ENCODE results near the gene SEMA5B.

Gene SEMA5B

DNA sequence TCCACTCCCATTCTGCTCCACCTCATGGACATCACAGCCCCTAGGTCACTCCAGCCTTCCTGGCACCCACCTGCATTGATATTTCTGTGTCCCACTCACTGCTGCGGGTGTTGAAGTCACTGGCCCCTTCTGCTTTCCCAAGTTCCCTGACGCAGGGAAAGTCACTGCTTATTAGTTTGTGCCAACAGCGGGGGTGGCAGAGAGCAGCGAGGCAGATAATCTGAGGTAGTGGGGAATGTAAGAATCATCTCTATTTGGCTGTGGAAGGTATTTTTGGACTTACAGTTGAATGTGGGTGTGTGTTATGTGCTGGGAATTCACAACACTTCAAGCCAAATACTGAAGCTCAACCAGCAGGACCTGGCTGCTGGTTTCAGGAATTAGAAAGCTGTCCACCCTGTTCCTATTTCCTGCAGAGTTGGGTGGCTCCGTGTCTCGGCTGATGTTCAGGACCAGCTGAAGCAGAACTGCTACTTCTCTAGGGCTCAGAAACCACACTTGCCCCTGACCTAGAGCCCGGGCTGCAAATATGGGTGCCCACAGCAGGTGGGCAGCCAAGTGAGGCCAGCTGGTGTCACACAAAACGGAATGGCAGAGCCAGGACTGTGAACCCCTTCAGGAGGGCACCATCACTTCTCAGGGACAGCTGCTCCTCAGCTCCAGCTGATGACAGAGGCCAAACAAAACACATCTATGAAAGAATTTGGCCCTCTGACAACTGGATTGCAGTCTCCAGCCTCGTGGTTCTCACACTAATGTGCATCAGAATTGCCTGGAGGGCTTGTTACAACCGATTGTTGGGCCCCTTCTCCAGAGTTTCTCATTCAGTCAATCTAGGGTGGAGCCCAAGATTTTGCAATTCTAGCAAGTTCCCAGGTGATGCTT is 57.7 kb downstream of the SEMA5B start:
- no peak for DNase-seq (ENCODE audit: low spot score)

DNA sequence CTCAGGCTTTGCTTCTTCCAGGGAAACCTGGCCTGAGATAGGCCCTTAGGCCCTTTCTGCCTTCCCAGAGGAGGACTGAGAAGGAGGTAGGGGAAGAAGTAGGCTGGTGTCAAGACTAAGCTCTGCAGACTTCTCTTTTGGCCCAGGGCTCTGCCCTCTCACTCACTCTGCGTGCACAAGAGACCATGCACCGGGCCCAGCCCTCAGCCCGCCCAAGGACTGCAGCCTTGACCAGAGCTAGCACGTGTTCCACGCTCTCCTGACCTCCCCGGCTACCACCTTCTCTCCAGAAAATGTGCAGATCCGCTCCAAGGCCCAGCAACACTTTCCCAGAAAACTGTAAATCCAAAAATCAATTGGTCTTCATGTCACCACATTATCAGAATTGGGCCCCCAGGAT is 59.8 kb downstream of the SEMA5B start:
- no peak for DNase-seq (ENCODE audit: low spot score)

DNA sequence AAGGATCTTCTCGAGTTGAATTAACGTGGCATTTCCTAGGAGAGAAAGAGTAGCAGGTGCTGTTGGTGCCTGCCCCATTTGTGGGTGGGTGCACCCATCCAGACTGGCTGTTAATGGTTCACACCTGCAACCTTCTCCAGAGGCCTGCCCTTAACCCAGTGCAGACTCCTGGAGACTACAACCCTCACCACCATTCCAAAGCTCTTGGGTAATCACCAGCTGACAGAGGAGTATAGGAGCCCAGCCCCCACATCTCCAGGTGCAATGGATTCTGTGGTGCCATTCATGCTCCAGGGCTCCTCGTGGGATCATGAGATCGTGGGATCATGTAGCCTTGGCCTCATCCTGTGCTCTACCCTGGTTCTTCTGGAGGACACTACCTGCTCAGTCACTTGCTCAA is 60.2 kb downstream of the SEMA5B start:
- DNase-seq (ENCODE audit: low spot score), result no peak

DNA sequence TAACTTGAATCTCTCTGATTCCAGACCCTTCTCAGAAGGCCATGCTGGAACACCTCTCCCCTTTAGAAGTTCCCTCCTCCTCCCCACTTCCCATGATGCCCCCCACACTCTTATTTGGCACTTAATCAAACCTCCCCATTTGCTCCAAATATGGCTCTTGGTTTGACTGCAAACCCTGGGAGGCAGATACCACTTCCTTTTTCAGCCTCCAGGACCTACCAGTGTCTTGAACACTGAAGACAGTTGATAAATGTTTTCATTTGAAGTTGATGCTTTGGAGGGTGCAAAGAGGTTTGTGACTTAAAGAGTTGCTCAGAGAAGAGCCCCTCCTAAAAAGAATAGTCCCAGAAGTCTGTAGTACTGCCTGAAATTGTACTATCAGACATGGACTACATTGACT is 61.5 kb downstream of the SEMA5B start:
- DNase-seq (ENCODE audit: low spot score), result no peak

DNA sequence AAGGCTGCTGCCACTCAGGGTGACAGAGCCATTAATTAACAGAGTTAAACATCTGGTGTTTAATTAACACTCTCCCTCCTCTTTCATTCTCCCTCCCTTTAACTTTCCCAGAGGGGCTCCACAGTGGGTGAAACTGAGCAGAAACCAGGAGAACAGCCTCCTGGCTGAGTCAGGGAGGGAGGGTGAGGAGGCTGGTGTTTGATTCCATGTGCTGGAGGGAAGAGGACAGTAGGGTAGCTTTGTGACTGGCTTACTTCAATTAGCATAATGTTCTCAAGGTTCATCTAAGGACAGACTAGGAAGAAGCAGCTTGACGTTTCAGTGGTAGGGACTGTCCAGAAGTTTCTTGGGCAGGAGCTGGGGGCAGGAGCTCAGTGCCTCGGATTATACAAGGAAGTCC is 62.8 kb downstream of the SEMA5B start:
- DNase-seq (ENCODE audit: low spot score), result no peak

DNA sequence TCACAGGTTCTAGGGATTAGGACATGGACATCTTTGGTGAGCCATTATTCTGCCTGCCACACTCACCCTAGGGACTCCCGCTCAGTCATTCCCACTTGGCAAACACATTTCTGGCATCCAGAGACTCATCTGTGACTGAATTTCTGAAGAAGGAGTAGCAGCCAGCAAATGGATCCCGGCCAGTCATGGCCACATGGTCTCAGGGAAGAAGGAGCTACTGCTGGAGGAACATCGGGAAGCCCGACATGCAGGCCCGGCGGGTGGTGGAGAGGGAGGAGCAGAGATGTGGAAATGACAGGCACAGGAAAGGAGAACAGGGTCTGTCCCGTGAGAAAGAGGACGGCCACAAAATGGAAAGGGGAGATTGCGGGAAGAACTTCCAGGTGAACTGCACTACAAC is 65.4 kb downstream of the SEMA5B start:
- DNase-seq (ENCODE audit: low spot score), result no peak

DNA sequence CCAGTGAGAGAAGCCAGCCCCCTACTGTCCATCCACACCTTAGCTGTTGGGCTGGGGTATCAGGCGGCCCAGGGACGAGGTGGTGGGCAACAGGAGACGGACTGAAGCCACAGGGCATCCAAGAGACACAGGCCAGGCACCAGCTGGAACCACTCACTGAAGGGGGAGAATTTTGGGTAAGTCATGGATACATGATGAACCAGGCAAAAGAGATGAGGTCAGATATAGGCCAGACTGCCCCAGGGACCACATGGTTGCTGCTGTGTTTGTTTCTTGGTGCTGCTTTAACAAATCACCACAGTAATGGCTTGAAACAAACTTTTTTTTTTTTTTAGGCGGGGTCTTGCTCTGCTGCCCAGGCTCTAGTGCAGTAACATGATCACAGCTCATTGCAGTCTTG is 66.4 kb downstream of the SEMA5B start:
- no peak for DNase-seq (ENCODE audit: low spot score)

DNA sequence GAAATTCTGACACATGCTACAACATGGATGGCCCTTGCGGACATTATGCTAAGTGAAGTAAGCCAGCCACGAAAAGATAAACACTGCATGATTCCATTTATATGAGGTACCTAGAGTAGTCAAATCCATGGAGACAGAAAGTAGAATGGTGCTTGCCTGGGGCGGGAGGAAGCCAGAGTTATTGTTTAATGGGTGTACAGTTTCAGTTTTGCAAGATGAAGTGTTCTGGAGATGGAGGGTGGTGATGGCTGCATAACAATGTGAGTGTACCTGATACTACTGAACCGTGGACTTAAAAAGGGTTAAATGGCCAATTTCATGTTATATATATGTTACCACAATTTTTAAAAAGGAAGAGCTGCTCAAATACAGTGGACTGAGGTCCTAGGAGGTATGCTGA is 66.9 kb downstream of the SEMA5B start:
- DNase-seq (ENCODE audit: low spot score), result no peak

DNA sequence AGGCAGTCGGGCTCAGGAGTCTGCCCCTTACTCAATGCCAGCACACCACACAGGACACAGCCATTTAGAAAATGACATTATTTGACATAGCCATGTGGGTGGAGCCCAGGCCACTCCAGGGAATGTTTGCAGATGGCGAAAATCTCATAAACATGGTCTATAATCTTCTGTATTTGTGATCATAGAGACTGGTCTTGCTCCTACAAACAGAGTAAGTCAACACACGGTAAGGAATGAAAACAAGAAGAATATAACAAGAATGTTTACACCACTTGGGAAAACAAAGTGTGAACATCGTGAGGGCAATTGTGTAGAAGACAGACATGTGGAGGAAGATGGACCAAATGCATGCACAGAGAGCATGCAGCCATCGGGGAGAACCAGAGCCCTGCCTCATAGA is 68.2 kb downstream of the SEMA5B start:
- no peak for DNase-seq (ENCODE audit: low spot score)

DNA sequence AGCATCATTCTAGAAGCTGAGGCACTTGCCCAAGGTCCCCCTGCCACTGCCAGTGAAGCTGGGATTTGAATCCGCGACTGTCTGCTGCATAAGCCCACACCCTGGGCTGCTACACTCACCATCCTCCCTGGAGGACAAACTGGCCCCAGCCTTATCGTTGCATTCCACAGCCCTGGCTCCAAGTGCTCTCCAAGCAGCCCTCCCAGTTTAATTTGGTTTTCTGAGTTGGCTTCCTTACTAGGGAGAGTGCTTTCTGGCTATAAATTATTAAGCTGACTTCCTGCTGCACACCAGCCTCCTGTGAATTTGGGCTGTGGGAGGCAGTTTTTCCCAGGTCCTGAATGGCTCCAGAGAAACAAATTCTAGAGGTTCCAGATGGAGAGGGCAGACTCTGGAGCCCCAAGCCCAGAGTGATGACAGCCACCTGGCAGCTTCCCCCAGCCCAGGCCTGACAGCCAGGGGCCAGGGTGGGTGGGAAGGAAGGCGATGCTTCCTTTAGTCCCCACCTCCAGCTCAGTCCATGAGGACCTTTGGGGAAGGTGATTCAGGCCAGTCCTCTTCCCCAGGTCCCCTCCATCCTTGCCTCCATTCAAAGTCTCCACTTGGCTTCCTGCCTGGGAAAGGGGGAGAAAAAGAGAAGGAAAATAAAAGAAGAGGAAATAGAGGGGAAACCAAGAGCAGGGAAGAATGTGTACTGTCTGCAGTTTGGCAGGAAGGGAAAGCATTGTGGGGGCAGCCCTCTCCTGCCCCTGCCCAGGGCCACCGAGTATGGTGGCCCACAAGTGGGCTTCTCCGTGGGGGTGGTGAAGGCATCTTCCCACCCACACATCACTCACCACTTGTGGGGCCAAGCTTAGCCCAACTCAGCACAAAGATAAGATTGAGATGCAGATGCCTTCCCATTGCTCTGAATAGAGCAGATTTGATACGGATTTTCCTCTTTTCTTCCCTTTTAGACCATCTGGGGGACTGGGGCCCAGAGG is 69.6 kb downstream of the SEMA5B start:
- no peak for DNase-seq (ENCODE audit: low spot score)

DNA sequence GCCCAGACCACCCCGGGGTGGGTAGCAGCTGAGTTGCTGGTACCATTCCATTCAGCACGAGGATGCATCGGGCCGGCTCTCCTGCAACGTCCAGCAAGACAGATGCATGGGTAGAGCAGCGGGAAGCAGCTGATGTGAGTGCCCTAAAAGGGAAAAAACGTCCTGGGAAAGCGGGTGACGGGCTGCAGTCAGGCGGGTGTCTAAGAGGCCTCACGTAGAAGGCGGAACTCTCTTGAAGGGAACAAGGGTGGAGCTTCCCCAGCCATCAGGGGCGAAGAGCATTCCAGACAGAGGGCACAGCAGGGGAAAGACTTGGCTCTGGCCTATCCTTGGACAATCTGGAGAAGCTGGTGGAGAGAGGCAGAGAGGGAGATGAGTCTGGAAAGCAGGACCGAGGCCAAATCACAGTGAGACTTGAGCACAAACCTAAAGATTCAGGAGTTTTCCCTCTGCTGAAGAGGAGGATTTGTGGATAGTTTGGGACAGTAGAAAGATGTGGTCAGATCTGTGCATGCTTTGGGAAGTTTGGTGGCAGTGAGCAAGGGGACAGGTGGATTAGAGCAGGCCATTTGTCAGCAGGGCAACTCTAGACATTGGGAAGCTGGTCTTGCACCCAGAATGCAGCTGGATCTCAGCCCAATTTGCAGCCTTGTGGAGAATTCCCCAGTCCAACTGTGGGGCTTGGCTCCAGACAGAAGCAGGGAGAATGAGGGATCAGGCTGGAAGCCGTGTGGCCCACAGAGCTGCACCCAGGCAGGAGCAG is 70.7 kb downstream of the SEMA5B start:
- no peak for DNase-seq (ENCODE audit: low spot score)

DNA sequence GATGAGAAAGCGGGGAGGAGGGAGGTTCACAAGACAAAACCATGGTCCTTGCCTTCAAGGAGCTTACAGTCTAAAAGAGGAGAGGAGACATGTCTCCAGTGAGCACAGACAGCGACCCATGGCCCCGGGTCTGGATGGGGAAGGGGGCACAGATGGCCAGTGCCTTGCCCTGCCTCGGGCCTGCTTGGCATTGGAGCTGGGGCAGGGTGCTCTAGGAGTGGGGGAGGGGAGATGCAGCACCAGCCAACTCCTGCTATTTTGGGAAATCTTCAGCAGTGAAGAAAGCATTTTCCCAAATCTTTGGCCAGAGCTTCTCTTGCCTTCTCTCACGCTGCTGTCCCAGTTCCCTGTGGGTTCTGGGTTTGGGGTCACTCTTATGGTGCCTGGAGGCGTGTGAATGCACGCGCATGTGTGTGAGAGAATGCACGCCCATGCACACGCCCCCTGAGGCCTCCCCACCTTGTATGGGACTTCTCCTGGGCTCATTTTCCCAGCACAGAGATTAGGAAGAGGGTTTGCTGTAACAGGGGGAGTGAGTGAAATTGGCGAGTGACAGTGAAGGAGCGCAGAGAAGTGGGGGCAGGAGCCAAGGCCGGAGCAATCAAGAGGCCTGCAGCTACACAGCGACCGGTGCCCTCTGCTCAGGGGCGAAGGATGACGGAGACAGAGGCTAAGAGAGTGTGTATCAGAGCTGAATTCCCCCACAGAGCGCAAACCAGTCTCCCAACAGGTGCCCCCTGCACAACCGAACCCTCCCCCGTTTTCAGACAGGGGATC is 71.5 kb downstream of the SEMA5B start:
- DNase-seq (ENCODE audit: low spot score), result no peak

DNA sequence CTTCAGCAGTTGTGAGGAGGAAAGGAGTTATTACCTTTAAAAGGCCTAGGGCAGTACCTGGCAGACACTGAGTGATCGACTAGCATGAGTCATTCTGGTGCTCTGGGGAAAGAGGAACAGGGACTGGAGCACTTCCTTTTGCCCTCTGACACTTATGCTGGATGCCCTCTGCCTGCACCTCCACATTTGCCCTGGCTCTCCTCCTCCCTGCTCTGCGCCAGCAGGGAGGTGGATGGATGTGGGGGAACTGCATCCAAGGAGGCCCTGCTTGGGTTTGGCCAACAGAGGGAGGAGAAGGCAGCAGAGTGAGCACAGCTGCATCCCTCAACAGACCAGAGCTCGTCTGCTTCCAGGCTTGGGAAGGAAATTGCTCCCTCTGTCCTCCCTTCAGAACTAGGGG is 75.0 kb downstream of the SEMA5B start:
- peak; percentile 40 for DNase-seq (ENCODE audit: low spot score)

DNA sequence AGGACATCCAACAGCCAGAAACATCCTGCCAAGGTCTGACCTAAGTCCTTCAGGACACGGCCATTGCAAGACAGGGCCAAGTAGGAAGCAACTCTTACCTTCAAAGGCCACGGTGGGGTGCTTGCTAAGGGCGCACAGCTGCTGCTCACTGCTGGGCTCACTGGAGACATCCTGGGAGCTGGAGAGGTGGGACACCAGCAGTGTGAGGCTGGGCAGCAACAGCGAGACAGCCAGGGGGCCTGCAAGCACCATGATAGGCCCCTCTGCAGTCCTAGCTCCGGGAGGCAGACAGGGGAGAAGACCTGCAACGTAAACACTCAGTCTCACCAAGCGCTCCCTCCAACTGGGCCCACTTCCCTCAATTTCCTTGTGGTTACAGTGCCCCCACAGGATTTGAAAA is 79.2 kb downstream of the SEMA5B start:
- DNase-seq (ENCODE audit: low spot score), result no peak

DNA sequence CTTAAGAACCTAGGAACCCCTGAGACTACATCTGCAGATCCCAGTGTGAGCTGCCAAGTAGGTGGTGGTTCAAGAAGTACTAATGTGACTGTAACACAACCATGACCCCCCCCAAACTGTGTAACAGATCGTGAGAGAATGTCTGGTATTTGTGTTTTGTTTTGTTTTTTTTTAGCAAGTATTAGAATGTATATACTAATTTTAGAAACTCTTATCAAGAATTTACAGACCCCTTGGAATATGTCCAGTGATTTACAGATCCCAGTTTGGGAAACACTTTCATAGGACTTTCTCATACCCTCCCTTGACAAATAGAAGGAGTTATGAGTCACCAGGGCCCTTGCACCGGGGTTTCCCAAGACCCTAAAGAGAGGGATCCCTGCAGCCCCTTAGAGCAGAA is 79.8 kb downstream of the SEMA5B start:
- DNase-seq (ENCODE audit: low spot score), result no peak

DNA sequence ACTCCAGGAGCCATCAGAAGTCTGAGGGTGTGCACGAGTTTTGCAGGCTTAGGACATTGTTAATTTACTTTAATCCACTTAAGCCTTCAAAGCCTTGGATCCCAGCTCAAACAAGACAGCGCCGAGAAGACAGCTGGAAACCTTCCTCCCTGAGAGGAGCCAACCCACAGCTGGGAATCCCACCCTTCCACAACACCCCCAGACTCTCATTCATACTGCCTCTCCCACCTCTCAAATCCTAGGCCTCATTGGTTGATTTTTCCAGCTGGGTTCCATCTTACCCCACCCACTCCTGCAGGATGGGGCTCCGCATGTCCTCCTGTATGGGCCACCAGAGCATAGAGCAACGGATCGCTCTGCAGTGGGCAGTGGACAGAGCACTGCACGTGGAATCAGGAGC is 80.4 kb downstream of the SEMA5B start:
- DNase-seq (ENCODE audit: low spot score), result no peak

DNA sequence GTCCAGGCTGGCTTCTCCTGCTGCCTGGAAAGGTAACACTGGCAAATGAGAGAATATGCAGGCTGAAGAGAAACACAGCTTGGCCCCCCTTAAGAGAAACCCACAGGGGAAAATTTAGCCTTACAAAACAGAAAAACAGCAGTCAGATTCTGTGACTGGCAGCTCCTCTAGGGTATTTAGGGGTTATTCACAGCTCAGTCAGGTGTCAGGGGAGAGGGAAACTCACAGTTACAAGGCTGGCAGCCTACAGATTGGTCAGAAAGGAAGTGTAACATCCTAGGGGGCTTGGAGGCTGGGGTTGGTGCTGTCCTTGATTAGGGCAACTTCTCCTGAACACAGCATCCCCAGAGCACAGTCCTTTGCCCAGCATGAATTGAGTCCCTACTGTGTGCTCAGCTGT is 81.4 kb downstream of the SEMA5B start:
- DNase-seq (ENCODE audit: low spot score), result no peak

DNA sequence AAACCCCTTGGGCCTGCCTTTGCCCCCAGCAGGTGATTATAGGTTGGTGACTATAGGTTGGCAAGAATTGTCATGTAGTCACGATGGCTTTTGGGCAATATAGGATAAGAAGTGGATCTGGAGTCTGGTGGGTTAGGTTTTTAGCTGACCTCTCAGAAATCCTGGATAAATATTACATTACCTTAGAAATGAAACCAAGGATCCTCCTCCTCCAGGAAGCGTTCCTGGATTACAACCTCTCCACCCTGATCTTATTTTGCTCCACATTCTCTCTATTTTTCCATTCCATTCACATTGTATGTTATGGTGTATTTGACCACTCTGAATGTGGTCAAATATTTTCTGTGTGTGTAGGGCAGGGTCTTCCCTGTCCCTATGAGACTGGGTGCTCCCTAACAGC is 82.3 kb downstream of the SEMA5B start:
- no peak for DNase-seq (ENCODE audit: low spot score)

DNA sequence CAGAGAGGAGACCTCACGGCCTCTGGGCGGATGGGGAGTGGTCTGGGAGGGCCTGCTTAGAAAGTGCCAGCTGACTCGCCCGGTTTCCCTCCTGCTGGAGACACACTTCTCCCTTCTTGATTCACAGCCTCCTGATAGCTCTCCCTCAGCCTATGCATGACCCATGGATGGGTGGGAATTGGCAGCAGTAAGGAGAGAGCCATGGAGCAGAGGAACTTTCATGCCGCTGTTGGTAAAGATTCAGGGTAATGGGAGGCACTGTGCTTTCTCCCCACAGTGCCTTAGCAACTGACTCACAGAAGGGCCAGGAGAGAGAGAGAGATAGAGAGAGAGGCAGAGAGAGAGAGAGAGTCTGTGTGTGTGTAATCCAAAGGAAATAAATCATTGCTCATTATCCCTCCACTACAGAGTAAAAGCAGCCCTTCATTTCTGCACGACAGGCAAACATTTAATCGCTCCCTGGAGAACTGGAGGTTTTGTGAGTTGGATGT is 82.8 kb downstream of the SEMA5B start:
- no peak for DNase-seq (ENCODE audit: low spot score)

DNA sequence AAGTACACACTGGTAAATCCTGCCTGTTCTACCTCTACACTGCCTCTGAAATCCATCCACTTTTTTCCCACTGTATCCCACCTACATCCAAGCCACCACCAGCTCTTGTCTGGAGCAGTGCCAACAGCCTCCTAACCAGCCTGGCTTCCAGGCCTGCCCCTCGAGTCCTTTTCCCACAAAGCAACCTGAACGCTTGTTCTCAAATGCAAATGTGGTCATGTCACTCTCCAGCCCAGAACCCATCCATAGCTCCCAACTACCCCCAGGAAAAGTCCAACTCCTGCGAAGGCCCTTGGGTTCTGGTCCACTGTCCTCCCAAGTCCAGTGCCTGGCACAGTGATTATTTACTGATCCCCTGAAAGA is 83.8 kb downstream of the SEMA5B start:
- no peak for DNase-seq (ENCODE audit: low spot score)
